Osteocyte (in vitro differentiated cells): Measurements from ENCODE around the gene LRSAM1. TPM values are rescaled to one million over a fixed set of nuclear protein-coding genes. Genes with fewer than 3 reads are reported as not detected.

ENCODE experiments used
- DNase-seq: peaks from one replicate; pipeline ENCODE4 v3.0.0; 2021; ENCODE audit warnings: mixed read lengths; ENCODE audit not compliant: unreplicated experiment; ENCODE audit errors: extremely low spot score
- H3K27ac Mint-ChIP-seq: one replicate; pipeline ENCODE4 v1.8.0; 2021; ENCODE audit warnings: mild to moderate bottlenecking, mixed read lengths; ENCODE audit not compliant: unreplicated experiment
- H3K27me3 Mint-ChIP-seq: one replicate; pipeline ENCODE4 v1.8.0; 2021; ENCODE audit warnings: mixed read lengths; ENCODE audit not compliant: unreplicated experiment
- H3K36me3 Mint-ChIP-seq: one replicate; pipeline ENCODE4 v1.8.0; 2021; ENCODE audit warnings: mixed read lengths; ENCODE audit not compliant: unreplicated experiment
- H3K4me1 Mint-ChIP-seq: one replicate; pipeline ENCODE4 v1.8.0; 2021; ENCODE audit warnings: mixed read lengths; ENCODE audit not compliant: unreplicated experiment
- H3K4me3 Mint-ChIP-seq: one replicate; pipeline ENCODE4 v1.8.0; 2021; ENCODE audit warnings: mild to moderate bottlenecking, moderate library complexity, mixed read lengths; ENCODE audit not compliant: unreplicated experiment
- H3K9me3 Mint-ChIP-seq: one replicate; pipeline ENCODE4 v1.8.0; 2021; ENCODE audit warnings: mixed read lengths; ENCODE audit not compliant: unreplicated experiment
- CTCF ChIP-seq: fragments of 200-600 bp; sonication (generic); IDR thresholded peaks from 2 replicates; pipeline ENCODE4 v1.5.0; 2021; ENCODE audit warnings: antibody characterized with exemption, mild to moderate bottlenecking, moderate library complexity
- total RNA-seq: library from RNA; stranded (reverse); gene quantifications from 2 replicates; pipeline ENCODE4 v1.2.1, GENCODE V29; 2021

Gene LRSAM1
- total RNA-seq, 1 donor from 2014 or later = 26.0 TPM

DNA sequence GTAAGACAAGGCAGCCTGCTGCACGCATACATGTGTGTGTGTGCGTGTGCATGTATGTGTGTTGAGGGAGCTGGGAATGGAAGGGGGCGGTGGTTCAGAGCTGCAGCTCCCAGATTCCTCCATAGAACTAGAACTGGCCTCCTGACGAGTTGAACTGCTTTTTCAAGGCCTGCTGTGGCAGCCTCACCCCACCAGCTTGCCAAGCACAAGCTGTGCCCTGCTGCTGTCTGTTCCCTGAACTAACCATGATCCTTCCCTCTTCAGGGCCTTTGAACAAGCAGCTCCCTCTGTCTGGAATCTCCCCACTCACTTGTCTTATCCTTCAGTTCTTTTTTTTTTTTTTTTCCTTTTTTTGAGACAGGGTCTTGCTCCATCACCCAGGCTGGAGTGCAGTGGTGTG lies 22.6 kb downstream of the LRSAM1 start:
- Mint-ChIP-seq H3K4me1 (no peaks in the 10 kb centered on the region), H3K4me3 (no peak overlapping the region), H3K36me3 (peaks cover 26% of the 10 kb centered on the region), H3K9me3 (no peaks in the 10 kb centered on the region), H3K27me3 (no peaks in the 10 kb centered on the region), H3K27ac (no peak overlapping the region)
- no peak for TF ChIP-seq CTCF
- DNase-seq = no peak

DNA sequence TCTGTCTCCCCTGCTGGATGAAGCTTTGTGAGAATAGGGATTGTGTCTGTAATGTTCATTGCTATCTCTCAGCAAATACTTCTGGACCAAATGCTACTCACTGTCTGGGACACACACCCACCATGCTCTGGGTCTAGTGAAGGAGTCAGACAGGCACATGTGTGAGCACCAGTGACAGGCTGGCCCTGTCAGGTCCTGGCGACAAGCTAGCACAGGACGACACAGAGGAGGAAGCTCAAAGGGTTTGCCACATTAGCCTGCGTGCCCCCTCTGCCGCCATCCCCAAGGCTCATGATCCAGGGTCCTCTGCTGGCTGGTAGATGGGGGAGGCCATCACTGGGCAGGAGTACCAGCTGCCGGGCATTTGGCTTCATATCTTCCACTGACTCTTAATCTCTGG lies 23.3 kb downstream of the LRSAM1 start:
- Mint-ChIP-seq H3K27ac (no peak overlapping the region), H3K36me3 (peaks cover 26% of the 10 kb centered on the region), H3K27me3 (no peaks in the 10 kb centered on the region), H3K9me3 (no peaks in the 10 kb centered on the region), H3K4me3 (no peak overlapping the region), H3K4me1 (no peaks in the 10 kb centered on the region)
- no peak for TF ChIP-seq CTCF
- no peak for DNase-seq

DNA sequence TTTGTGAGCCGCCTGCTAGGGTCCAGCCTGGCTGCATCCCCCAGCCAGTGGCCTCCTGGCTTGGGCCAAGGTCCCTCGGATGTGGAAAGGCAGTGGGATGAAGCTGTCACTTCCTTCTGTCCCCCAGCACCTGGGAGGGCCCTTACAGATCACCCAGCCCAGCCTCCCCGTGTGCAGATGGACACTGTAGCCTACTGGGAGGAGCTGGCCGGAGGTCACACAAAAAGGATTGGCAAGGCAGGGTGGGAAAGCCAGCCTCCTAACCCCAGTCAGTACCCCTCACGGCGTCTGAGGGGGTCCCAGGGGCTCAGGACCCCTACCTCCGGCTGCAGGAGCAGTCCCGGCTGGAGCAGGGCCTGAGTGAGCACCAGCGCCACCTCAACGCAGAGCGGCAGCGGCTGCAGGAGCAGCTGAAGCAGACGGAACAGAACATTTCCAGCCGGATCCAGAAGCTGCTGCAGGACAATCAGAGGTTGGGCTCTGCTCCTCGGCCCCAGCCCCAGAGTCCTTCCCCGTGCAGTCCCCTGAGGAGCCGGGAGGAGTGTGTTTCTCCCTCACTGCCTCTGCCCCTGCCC lies 28.3 kb downstream of the LRSAM1 start:
- Mint-ChIP-seq H3K4me1 (no peaks in the 10 kb centered on the region), H3K4me3 (no peak overlapping the region), H3K9me3 (no peaks in the 10 kb centered on the region), H3K27ac (no peak overlapping the region), H3K36me3 (peaks cover 25% of the 10 kb centered on the region), H3K27me3 (no peaks in the 10 kb centered on the region)
- TF ChIP-seq CTCF = no peak
- no peak for DNase-seq

DNA sequence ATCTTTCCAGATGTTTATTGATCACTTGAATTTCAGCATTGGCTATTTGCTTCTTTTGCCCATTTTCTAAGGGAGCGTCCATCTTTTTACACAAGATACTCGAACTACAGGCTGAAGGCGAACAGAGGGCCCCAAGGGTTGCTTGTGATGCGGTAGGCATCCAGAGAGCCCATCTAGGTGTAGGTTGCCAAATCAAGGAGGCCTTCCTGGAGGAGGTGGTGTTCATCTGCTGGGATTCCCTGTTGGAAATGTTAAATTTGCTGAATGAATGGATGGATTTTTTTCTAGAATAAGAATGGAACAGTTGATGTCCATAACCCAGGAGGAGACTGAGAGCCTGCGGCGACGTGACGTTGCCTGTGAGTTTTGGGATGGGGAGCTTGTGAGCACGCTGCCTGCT lies 31.4 kb downstream of the LRSAM1 start:
- no peaks in the 10 kb centered on the region for H3K9me3 Mint-ChIP-seq
- no peak for TF ChIP-seq CTCF
- no peaks in the 10 kb centered on the region for H3K27me3 Mint-ChIP-seq
- no peak overlapping the region for H3K4me3 Mint-ChIP-seq
- H3K4me1 Mint-ChIP-seq = no peaks in the 10 kb centered on the region
- H3K27ac Mint-ChIP-seq = no peak overlapping the region
- peaks cover 28% of the 10 kb centered on the region for H3K36me3 Mint-ChIP-seq
- DNase-seq = no peak

- Mint-ChIP-seq H3K36me3 (peaks cover 27% of the 10 kb centered on the region), H3K27ac (no peak overlapping the region), H3K4me3 (no peak overlapping the region), H3K27me3 (no peaks in the 10 kb centered on the region), H3K9me3 (no peaks in the 10 kb centered on the region), H3K4me1 (peaks cover 5% of the 10 kb centered on the region)
- TF ChIP-seq CTCF = no peak
- no peak for DNase-seq
Measured at GRCh38 chr9:127485995-127486394, 34.7 kb downstream of the LRSAM1 start.
